GM19372 (cell line): ENCODE results near the gene STT3B.
"Not testable (repeated sequence)": the region's sequence is repeated elsewhere in the genome, so short reads cannot be mapped to it uniquely, and the experiment has no call there.

ENCODE experiments used
- ATAC-seq: cut with Tn5 transposase; IDR thresholded peaks from one replicate; pipeline ENCODE4 v1.9.1; 2021; ENCODE audit warnings: mild to moderate bottlenecking, low read depth, moderate library complexity; ENCODE audit not compliant: unreplicated experiment

The STT3B gene

DNA sequence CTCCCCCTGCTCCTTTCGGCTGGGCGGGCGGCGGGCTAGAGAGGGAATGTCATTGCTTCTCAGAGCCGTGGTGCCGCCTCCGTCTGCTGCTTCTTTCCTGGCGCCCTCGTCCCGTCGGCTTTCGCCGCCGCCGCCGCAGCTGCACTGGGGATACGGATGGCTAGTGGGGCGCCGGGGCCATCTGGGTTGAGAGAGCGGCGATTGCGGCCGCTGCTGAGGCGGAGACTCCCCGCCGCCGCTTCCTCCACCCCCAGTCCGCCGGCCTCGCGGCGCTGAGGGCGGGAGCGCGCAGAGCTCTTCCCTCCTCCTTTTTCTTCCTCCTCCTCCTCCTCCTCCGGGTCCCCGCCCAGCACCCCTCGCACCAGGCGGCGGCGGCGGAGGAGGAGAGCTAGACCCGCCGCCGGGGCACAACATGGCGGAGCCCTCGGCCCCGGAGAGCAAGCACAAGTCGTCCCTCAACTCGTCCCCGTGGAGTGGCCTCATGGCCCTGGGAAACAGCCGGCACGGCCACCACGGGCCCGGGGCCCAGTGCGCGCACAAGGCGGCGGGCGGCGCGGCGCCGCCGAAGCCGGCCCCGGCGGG, at the start of gene STT3B:
STT3B (plus strand) TSS at position 339 of the 582 bp plus-strand sequence; CDS start at position 413, 74 bp downstream.
- peak; percentile 47 for ATAC-seq

DNA sequence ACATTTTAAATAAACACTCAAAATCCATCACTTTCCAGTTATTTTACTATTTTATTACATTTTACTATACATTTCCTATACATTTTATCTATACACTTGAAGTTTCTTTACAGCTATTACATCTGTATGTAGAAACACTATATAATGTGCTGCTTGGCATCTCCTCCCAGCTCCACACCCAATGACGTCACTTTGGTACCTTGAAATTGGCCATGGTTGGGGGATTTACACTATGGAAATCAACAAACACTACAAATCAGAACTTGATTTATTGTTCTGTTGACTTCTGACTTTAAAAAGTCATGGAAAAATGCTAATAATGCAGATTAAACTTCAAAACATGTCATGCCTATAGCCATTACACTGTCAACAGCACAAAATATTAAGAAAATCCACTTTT, 48.9 kb upstream of the STT3B start:
- no peak for ATAC-seq

DNA sequence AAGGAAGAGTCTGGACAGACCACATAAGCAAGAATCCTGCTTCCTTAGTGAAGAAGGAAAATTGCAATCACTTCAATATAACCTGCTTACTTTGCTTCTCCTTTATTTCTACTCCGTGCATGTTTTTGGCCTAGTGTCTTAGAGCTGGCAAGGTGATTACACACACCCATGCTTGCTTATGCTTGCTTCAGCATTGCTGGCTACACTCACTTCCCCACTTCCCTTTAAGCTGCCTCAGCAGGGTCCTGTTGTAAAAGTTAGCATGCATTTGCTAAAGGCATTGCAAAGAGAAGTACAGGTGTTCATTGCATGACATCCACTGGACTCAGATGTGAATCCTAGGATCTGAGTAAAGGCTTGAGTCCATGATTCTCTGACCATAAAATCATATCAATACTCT, 47.5 kb upstream of the STT3B start:
- no peak for ATAC-seq

DNA sequence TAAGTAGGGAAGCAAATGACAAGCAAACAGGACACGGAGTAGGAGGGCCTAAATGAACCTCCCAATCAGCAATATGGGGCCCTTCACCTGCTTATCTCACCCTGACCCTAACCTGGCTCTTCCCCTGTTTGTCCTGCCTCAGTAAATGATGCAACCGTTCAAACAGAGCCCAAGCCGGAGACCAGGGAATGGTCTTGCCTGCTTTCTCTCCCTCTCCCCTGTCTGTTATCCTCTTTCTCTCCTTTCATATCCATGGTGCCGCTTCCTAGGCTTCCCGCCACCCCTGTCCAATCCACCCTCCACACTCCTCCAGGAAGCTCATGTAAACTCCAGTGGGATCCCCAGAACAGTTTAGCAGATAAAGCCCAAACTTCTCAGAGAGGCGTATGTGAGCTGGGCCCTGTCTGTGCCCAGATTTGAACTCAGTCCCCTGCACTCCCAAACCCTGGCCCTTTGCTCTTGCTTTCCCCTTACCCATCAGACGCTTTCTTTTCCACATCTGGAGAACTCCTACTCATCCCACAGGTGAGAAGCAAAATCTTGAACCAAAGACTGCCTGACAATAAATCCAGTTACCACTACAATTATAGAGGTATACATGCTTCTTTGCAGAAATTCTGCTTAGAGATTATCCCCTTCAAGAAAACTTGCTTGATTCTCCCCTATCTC, 45.7 kb upstream of the STT3B start:
- ATAC-seq: no peak

DNA sequence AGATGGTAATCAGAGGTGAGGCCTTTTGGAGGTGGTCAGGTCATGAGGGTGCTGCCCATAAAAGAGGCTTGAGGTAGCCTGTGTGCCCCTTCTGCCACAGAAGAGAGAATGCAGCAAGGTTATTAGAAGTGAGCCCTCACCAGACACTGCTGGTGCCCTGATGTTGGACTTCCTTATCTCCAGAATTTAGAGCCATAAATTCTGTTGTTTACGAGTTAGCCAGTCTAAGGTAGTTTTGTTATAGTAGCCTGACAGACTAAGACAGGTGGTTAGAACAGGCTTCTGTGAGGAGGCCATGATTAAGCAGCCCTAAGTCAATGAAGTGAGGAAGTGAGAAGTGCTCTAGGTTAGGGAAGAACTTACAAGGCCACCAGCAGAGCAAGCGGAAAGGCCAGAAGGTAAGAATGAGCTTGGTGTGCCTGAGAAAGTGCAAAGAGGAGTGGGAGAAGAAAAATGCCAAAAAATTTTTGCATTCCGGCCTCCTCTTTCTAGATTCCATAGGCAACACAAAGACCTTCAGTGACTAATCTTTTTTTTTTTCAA, 44.2 kb upstream of the STT3B start:
- ATAC-seq: no peak

DNA sequence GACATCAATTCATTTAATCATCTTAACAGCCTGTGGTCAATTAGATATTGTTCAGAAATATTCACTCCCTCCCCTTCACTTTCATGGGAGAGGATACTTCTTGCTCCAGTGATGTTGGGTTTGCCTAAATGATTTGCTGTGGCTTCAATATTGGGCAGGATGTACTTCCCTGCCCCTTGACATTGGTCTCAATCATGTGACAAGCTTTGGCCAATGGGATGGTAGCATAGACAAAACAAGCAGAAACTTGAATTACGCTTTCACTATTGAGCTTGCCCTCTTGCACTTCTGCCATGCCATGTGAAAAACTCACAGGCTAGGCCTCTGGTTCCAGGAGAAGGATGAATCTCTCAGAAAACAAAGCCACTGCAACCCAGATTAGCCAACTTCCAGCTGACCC, 42.2 kb upstream of the STT3B start:
- ATAC-seq: no peak

DNA sequence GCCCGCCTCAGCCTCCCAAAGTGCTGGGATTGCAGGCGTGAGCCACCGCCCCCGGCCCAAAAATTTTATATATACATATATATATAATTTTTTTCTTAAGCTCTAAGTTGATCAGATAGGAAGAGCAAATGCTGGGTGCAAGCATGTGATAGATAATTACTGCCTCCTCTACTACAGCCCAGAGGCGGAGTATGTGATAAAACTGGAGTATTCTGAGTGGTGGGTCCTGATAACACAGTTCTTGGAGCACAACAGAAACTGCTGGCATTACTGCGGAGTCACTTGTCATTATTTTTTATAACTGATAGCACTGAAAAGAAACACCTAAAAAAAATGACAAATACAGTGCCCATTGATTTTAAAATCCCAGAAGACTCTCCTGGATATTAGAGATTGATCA, 41.1 kb upstream of the STT3B start:
- no peak for ATAC-seq

DNA sequence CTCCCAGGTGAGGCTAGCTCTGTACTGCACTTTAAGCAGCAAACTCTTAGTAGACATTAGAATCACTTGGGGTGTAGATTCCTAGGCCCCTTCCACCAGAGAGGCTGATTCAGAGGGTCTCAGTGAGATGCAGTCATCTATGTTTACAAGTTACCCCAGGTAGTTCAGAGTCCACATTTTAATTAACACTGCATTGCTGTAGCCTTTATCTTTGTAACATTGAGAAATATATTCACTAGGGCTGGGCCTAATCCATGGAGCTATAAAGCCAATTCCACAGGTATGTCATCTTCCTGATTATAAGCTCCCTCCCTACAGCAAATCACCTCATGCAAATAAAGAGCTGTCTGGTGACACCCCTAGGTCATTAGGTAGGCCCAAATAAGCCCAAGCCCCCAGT, 39.6 kb upstream of the STT3B start:
- ATAC-seq: no peak

DNA sequence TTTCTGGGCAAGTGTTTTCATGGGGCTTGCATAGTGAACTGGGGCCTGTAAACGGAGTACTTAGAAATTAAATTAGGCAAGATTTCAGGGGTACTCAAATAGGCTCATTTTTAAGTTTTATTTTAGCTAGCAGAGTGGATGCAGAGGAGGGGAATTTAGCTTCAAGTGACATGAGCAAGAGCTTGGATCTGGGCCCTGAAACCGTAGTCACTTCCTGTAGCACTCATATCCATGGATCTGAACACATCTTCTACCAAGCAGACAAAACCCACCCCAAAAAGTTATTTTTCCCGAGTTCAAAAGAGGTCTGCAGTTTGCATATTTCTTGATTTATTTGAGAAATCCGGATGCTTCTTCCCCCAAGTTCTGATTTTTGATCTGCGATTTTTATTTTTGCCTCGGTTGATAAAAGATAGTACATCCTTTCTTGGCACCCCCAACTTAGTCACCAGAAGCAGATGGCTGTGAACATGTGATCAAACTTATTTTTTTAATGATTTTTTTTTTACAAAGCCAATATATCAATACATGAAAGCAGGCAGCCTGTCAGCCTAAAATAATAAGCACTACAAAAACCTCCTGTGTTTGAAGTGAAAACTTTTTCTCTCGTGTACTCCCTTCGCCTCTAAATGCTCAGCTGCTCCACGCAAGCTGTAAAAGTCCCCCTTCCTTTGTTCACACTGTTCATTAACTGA, 36.6 kb upstream of the STT3B start:
- ATAC-seq: no peak

DNA sequence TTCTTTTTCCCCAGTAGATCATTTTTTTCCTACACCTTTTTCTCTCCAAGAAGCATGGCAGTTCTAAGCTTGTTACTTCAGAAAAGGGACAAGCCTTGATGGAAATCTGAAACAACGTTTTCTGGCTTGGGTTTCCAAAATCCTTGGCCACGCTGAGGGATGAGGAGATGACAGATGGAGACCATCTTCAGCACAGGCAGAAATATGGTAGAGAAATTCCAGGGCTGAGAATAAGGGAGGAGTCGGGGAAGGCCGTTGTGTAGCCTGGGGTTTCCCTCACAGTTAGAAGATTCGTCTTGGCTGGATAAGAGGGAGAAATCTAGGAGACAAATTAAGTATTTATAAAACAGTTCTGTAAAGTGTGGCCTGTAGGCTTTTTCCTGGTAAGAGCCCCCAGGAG, 33.9 kb upstream of the STT3B start:
- ATAC-seq: no peak

DNA sequence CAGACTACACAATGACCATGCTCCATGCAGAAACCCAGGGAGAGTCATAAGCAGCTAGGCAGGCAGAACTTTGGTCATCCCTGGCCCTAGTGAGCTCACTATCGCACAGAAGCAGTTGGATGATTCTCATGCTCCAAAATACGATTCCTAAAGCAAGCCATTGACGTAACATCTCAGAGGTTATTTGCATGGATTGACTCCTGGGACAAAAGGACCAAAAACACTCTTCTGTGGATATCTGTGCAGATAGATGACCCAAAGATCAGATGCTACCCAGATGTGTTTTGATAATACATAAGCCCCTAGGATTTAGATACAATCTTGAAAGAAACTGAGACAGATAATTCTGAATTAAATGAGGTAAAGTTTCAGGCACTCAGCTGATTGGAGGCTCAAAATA, 33.4 kb upstream of the STT3B start:
- ATAC-seq: no peak

DNA sequence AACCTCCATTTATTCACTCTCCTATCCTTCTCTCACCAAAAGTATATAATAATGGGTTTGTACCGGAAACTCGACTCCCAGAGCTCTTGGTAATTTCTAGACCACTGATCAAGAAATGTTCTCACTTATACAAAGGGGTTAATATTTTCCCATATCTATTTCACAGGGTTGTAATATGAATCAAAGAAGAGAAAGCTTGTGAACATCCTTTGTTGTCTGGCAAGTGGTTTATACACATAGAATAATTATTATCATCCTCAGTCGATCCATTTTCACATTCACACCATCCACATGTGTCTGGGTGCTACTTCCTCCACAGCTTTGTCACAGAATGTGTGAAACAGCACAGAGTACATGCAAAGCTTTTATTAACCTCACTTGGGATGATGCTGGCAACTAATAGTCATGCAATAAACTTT, 29.9 kb upstream of the STT3B start:
- no peak for ATAC-seq

DNA sequence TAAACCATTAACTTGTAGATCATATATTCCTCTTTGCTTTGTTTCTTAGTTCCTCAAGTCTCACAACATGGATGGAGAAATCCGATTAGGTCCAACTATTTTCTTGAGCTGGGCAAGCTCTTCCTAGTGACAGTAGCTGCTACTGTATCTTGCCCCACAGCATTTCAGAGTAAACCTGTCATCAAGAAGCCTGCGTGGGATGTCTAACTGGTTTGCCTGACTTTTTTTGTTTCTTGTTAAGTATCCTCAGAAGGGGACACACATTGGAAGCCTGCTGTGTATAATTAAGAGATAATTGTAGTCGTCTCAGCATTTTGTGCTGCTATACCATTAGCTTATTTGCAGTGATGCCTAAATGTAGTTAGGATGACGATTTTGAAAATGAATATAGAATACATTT, 29.3 kb upstream of the STT3B start:
- no peak for ATAC-seq

DNA sequence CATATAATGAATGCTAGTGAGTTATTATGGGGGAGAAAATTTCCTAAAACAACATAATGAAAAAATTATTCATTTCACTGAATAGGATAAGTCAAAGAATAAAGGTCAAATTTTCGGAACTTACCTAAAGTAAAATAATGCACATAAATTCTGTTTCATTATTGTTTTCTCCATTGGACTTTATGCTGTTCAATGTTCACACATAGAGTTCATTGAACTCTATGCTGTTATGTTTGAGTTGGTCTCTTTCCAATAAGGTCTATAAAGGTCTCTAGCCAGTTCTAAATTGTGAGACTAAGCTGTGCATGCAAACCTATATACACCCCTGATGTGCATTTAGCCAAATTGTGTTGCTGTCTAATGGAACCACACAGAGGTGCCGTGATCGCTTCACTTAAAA, 28.5 kb upstream of the STT3B start:
- ATAC-seq: no peak

DNA sequence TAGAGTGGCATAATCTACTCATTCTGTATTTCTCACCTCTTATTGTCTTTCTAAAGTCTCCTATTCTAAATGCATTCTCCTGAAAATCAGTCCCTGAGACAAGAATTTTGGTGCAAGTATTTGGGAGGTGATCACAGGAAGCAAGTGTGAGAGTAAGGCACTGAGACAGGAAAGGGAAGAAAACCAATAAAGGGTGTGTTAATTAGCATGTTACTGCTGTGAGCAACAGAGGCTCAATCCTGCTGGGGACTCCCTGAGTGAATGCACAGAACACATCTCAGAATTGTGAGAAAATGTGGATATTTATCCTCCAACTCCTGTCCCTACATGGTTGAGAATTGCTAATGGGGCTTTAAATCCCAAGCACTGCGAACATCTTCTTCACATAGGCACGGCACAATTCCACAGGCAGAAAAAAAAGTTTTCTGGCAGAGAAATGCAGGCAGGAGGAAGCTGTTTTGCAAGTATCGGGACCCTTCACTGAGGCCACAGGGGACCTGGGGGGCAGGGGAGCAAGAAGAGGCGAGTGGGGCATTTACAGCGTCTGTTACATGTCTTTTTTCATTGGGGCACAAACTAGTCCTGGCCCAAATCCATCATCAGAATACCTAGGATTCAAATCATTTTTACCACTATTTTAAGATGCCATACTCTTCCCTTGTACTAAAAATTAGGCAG, 27.2 kb upstream of the STT3B start:
- no peak for ATAC-seq

DNA sequence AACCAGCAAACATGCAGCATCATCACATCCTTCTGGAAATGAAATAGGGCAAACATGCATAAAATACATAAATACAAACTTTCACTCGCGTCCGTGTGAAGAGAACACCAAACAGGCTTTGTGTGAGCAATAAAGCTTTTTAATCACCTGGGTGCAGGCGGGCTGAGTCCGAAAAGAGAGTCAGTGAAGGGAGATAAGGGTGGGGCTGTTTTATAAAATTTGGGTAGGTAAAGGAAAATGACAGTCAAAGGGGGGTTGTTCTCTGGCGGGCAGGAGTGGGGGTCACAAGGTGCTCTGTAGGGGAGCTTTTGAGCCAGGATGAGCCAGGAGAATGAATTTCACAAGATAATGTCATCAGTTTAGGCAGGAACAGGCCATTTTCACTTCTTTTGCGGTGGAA, 26.2 kb upstream of the STT3B start:
- ATAC-seq: not testable (repeated sequence)

DNA sequence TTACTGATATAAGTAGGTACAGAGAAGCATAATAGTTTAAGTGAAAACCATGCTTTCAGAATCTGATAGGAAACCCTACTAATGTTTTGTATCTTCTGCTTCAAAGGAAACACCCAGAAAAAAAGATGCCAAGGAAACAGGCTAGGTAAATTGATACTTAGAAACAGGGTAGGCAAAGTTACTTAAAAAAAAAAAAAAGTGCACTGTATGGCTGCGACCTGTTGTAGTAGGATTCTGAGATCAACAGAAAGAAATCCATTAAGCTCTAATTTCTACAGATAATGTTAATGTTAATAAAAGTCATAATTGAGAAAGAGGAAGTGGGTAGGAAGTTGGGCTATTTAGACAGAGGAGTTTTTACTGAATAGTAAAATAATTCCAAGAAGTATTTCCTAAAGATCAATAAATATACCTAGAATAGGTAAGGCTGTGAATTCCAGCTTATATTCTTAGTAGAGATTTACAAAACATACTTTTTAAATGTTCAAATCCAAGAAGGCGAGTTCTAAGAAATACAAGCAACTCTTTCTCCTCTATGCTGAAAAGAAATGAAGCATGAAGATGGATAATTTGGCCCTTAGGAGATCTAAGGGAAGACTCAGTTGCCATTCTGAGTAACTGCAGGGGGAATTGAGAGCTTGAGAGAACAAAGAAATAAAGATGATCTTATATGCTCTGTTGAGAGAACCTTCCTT, 24.1 kb upstream of the STT3B start:
- ATAC-seq: no peak

DNA sequence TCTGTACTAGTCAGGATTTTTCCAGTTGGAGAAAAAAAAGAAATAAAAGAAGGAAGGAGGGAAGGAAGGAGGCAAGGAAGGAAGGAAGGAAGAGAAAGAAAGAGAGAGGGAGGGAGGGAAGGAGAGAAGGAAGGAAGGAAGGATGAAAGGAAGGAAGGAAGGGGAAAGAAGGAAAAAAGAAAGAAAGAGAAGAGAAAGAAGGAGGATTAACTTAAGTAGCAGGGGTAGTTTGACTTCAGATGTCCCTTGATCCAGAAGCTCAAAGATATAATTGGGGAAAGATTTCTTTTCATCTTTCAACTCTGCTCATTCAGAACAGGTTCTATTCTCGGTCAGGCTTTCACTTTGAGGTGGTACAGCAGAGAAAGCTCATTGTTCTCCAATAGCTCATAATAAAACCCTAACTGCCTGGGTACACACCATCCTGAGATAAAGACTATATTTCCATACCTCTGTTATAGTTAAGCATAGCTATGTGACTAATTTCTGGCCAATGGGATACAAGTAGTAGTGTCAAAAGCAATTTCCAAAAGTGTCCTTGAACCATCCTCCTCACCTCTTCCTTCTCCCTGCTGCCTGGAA, 23.5 kb upstream of the STT3B start:
- no peak for ATAC-seq

DNA sequence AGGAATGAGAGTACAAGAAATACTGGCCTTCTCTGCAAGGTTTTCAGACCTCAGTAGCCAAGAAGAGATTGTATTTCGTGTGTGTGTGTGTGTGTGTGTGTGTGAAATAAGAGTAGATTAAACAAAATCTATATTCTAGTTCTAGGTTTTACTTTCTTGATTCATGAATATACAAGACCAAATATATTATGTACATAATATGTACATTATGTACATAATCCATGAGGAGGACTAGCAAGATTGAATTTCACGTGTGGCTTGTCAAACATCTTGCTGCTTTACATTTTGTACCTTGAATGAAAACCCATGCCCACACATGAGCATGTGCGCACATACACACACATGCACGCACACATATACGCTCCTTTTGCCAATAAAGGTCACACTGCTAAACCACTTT, 18.2 kb upstream of the STT3B start:
- ATAC-seq: no peak
